AG10803 (cell line): ENCODE results near the gene GLIPR2.
A peak's percentile ranks its signal among the peaks of the same experiment; 100 is the strongest.
"Not testable (repeated sequence)": the region's sequence is repeated elsewhere in the genome, so short reads cannot be mapped to it uniquely, and the experiment has no call there.

Experiments
- DNase-seq: peaks from one replicate; pipeline ENCODE4 v3.0.0; 2010; ENCODE audit warnings: low read depth
- H3K4me3 ChIP-seq: 2 replicates; pipeline ENCODE4 v1.5.1; 2011; ENCODE audit warnings: mild to moderate bottlenecking, low read length, control low read depth
- TF ChIP-seq, protein P1 (sequence below): conservative IDR thresholded peaks from 2 replicates; pipeline ENCODE4 v1.5.1; 2011; ENCODE audit warnings: mild to moderate bottlenecking, low read length, control low read depth, inconsistent platforms

Gene GLIPR2

DNA sequence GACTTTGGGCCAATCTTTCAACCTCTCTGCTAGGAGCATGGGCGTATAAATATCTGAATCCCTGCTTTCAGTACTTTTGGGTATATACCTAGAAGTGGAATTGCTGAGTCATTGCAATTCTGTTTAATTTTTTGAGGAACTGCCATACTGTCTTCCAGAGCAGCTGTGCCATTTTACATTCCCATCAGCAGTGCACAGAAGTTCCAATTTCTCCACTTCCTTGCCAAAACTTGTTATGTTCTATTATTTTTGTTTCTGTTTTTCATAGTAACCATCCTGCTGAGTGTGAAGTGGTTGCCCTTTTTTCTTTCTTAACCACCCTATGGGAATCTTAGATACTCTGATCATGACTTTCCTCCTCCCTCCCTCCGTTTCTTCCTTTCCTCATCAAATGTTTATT is 21.6 kb downstream of the GLIPR2 start:
- no peak overlapping the region for H3K4me3 ChIP-seq
- DNase-seq: peak; percentile 62
- TF ChIP-seq, protein P1, sequence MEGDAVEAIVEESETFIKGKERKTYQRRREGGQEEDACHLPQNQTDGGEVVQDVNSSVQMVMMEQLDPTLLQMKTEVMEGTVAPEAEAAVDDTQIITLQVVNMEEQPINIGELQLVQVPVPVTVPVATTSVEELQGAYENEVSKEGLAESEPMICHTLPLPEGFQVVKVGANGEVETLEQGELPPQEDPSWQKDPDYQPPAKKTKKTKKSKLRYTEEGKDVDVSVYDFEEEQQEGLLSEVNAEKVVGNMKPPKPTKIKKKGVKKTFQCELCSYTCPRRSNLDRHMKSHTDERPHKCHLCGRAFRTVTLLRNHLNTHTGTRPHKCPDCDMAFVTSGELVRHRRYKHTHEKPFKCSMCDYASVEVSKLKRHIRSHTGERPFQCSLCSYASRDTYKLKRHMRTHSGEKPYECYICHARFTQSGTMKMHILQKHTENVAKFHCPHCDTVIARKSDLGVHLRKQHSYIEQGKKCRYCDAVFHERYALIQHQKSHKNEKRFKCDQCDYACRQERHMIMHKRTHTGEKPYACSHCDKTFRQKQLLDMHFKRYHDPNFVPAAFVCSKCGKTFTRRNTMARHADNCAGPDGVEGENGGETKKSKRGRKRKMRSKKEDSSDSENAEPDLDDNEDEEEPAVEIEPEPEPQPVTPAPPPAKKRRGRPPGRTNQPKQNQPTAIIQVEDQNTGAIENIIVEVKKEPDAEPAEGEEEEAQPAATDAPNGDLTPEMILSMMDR: no peak

DNA sequence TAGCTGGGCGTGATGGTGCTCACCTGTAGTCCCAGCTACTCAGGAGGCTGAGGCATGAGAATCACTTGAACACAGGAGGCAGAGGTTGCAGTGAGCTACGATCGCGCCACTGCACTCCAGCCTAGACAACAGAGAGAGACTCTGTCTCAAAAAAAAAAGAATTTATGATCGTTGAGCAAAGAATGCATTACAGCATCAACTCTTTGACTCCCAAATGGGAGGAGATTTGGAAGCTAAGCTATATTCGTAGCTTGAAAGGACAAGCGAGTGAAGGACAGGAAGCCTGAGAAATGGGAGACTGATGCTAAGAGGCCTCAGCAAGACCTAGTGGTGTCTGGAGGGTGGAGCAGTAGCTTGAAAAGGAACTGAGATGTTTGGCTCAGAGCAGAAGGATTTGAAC is 22.4 kb downstream of the GLIPR2 start:
- peak; percentile 45 for DNase-seq
- TF ChIP-seq, protein P1: no peak
- H3K4me3 ChIP-seq: no peak overlapping the region

DNA sequence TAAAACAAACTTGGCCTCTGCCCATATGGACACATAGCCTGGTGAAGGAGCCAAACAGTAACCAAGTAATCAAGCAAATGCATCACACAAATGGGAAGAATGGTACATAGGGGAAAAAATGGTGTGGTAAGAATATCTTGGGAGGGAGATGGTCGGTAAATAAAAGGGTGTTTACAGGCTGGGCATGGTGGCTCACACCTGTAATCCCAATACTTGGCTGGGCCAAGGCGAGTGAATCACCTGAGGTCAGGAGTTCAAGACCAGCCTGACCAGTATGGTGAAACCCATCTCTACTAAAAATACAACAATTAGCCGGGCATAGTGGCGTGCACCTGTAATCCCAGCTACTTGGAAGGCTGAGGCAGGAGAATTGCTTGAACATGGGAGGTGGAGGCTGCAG is 23.0 kb downstream of the GLIPR2 start:
- not testable (repeated sequence) for H3K4me3 ChIP-seq, DNase-seq

DNA sequence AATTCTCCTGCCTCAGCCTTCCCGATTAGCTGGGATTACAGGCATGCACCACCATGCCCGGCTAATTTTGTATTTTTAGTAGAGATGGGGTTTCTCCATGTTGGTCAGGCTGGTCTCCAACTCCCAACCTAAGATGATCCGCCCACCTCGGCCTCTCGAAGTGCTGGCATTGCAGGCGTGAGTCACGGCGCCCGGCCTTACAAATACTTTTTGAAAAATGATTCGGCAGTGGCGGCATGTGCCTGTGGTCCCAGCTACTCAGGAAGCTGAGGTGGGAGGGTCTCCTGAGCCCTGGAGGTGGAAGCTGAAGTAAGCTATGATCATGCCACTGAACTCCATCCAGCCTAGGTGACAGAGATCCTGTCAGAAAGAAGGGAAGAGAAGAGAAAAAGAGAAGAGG is 23.6 kb downstream of the GLIPR2 start:
- DNase-seq, H3K4me3 ChIP-seq: not testable (repeated sequence)

DNA sequence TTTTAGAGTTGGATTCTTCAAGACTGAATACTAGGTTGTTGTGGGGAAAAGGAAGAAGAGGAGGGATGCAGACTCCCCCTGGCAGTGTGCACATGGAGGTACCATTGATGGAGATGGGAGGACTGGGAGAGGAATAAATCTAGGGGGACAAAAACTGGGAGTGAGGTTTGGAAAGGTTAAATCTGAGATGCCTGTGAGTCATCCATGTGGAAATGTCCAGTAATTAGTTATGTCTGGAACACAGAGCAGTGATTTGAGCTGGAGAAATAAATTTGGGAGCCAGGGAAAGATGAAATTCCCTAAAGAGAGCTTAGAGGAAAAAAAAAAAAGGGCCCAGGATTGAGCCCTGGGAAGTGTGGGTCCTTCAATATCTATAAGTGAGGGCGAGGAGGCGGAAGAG is 24.7 kb downstream of the GLIPR2 start:
- peak; percentile 46 for DNase-seq
- TF ChIP-seq, protein P1: no peak
- no peak overlapping the region for H3K4me3 ChIP-seq

DNA sequence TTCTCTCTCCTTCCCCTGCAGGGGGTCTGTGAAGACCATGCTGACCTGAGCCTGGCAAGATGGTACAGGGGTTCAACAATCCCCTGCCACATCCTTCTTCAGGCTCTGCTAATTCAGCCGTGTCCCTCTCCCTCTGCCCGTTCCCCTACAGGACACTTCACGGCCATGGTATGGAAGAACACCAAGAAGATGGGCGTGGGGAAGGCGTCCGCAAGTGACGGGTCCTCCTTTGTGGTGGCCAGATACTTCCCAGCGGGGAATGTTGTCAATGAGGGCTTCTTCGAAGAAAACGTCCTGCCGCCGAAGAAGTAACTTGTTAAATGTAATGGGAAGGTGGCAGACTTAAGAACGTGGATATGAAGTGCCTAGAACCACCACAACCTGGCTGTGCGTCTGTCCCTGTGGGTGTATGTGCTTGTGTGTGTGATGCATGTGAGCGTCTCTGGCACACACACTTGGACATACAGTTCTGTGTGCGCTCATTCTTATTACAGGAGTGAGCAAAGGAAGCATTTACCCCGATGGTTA is 25.7 kb downstream of the GLIPR2 start:
- DNase-seq: no peak
- TF ChIP-seq, protein P1: no peak
- H3K4me3 ChIP-seq: no peak overlapping the region

DNA sequence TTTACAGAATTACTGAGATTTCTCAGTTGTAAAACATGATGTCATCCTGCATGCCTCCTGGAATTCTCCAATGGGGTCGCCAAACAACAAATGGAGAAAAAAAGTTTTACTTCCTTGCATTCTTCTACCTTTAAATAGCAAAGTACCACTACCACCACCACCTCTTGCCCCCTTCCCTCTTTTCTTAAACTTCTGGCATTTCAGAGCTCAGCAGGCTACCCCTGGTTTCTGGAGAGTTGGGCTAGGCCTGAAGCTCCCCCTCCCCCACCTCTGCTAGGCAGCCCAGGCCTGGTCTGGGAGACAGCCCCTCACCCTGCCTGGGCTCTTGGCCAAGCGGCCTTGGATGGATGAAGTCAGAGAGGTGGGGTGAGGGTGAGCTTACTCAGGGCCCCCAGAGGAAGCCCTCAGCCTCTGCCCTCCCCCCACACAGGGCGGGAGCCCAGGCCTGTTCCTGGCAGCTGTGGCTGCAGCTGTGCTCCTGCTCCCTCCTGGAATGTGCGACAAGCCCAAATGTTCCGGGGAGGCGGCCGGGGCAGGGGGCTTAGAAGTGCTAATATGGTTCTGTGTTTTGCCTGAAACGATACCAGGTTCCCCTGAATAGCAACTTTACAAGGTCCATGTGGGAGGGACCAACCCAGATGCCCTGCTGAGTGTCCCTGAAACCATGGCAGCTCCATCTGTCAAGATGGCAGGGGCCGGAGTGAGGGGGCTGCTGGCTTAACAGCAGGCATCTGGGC is 26.7 kb downstream of the GLIPR2 start:
- peak; percentile 46 for DNase-seq
- no peak overlapping the region for H3K4me3 ChIP-seq
- TF ChIP-seq, protein P1: no peak

DNA sequence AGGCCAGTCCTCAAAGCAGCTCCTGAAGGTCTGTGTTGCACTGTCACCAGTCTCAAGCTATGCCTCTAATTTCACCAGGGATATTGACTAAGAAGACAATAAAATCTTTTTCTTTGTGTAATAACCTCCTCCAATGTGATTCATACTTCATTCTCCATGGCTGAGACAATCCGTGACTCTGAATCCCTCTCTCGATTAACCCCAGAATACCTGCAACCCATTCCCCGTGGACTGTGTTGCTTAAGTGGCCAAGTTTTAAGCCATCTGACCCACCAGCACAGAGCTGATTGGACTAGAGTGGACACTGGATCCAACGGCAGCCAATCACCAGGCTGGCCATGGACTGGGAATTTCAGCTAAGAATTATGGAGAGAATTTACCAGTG is 27.2 kb downstream of the GLIPR2 start:
- DNase-seq: peak; percentile 60
- no peak overlapping the region for H3K4me3 ChIP-seq
- TF ChIP-seq, protein P1: no peak
